Stimulated activated CD4-positive, alpha-beta T cell treated with anti-CD3 and anti-CD28 coated beads, TNF-alpha, amount 100 ng/mL, for 24 hours (primary cell): ENCODE data around the gene ISLR2.

Experiments used
- DNase-seq, 3 experiments: peaks; one replicate each; pipeline ENCODE4 v3.0.0-alpha.2; 2020; ENCODE audit warnings: low read depth in 3 of 3

The ISLR2 gene

DNA sequence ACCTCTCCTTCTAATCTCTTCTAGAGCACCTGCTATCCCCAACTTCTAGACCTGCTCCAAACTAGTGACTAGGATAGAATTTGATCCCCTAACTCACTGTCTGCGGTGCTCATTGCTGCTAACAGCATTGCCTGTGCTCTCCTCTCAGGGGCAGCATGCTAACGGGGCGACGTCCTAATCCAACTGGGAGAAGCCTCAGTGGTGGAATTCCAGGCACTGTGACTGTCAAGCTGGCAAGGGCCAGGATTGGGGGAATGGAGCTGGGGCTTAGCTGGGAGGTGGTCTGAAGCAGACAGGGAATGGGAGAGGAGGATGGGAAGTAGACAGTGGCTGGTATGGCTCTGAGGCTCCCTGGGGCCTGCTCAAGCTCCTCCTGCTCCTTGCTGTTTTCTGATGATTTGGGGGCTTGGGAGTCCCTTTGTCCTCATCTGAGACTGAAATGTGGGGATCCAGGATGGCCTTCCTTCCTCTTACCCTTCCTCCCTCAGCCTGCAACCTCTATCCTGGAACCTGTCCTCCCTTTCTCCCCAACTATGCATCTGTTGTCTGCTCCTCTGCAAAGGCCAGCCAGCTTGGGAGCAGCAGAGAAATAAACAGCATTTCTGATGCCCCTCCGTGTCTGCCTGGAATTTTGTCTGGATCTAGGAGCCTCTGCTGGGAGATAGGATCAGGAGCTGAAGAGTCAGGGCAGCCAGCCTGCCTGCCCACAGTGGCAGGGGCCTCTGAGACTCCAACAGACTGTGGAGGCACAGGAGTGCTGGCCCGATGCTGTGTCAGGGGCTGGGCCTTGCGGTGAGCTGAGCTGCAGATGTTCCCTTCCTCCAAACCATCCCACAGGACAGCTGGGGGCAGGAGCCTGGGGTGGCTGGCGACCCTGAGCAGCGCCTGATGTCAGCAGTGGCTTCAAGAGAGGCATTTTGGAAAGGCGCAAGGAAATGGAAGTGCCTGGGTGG lies 46.2 kb downstream of the ISLR2 start:
- DNase-seq = no peak

- DNase-seq = no peak
These were observed 48.1 kb downstream of the ISLR2 start for GRCh38 chr15:74178326-74179100.

- no peak for DNase-seq
These were observed 48.9 kb downstream of the ISLR2 start for GRCh38 chr15:74179101-74179841.

DNA sequence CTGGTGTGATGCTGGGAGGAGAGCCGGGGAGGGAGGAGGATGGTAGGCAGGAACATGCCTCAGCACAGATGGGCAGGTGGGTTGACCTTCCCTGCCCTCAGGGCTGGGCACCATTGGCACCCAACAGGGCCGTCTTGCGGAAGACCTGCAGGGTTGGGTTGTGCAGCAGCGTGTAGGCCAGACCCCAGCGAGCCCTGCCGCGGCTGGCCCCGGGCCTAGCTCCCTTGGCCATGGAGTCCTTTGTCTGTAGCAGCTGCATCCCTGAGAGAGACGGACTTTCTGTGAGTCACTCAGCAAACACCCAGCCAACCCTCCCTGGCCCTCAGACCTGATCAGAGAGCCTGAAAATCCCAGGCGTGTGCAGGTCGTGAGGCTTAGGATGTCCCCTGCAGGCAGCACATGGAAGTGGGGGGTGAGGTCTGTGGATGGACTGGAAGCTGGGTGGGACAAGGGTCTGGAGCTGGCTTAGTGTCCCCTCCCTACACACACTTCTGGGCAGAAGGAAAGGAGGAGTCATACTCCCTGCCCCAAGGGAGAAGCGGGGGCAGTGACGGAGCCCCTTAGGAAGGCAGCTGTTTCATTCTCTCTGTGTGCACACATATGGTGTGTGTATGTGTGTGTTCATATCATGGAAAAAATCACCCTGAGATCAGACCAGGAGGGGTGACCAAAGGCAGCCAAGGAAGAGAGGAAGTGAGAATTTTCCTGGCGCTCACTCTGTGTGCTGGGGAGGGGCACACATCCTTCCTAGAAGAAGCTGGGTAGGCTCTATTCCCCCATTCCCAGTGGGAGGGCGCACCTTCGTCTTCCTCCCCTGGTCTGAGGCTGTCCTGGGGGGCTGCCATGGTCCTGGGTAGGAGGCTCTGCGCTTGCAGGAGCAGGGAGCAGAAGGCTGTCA lies 49.8 kb downstream of the ISLR2 start:
- no peak for DNase-seq

DNA sequence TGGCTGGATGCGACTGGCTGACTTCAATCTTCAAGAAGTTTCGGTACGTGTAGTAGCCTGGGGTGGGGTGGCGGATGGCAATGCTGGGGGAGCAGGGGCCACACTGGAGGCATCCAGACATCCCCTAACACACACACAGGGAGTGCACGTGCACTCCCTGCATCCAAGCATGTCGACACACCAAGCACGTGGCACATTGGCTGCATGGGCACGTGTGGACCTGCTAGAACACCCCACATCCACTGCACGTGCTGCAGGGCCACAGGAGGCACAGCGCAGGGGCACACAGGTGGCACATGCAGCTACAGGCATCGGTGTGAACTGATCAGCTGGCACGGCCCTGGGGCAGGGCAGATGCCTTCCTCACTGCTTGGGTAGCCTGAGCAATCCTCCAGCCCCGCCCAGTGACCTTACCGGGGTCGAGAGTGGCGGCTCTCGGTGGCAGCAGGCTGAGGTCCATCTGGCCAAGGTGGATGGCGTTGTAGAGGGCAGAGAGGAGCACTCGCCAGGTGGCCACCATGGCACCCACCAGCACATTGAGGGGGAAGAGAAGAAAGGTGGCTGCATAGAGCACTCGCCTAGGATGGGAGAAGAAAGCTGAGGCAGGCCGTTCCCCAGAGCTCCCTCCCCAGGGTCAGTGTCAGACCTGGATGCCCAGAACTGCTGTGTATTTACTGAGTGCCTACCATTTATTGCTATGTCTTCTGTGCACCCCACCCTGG lies 50.7 kb downstream of the ISLR2 start:
- no peak for DNase-seq

- DNase-seq = no peak
These were observed 51.7 kb downstream of the ISLR2 start for GRCh38 chr15:74182131-74182530.

GRCh38 chr15:74184582-74185091 lies 54.3 kb downstream of the ISLR2 start:
- DNase-seq = no peak

DNA sequence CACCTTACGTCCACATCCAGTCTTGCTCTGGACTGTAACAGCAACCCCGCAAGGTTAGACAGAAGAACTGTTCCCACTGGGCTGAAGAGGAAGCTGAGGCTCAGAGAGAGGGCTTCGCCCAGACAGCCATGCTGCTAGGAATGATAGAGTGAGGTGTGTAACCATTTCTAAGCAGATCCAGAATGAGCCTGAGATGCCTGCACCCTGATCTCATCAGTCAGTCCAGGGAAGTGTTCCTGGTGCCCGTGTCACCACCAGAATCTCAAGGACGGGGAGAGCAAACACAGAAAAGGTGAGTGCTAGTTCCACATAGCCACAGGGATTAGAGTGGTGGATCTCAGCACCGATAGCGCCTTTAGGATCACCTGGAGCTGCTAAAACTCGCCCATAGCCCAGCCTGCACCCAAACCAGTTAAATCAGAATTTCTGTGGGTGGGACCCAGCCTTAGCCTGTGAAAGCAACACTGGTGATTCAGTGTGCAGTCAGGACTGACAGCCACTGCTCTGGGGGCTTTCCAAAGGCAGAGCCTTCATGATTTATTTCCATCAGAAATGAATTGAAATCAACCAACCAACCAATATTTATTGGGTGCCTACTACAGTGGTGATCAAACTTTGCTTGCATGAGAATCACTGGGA lies 55.4 kb downstream of the ISLR2 start:
- no peak for DNase-seq
